ENCODE results near the gene DDIT4L. TPM values are rescaled to one million over a fixed set of nuclear protein-coding genes. Genes with fewer than 3 reads are reported as not detected.
"Not testable (repeated sequence)": the region's sequence is repeated elsewhere in the genome, so short reads cannot be mapped to it uniquely, and the experiment has no call there.

DDIT4L gene
- polyA plus RNA-seq (2014; cell fraction: cytosol; rRNA removed), result not detected in 2 replicates
- not detected in 2 replicates for polyA plus RNA-seq (2014; cell fraction: nucleus; rRNA removed)

GRCh38 chr4:100189820-100190642 lies at the start of gene DDIT4L:
DDIT4L (minus strand) TSS chr4:100190468; CDS start chr4:100189983, 485 bp downstream.
- DNase-seq (ENCODE audit: low spot score), result no peak

GRCh38 chr4:100240008-100240407 lies 49.7 kb upstream of the DDIT4L start:
- DNase-seq (ENCODE audit: low spot score), result no peak

- no peak for DNase-seq (ENCODE audit: low spot score)
These were observed 34.5 kb upstream of the DDIT4L start for GRCh38 chr4:100224721-100225120.

GRCh38 chr4:100224160-100224559 lies 33.9 kb upstream of the DDIT4L start:
- no peak for DNase-seq (ENCODE audit: low spot score)

- DNase-seq (ENCODE audit: low spot score), result no peak
These were observed 18.7 kb upstream of the DDIT4L start for GRCh38 chr4:100208964-100209363.

- DNase-seq (ENCODE audit: low spot score), result no peak
These were observed 18.2 kb upstream of the DDIT4L start for GRCh38 chr4:100208459-100208858.

- no peak for DNase-seq (ENCODE audit: low spot score)
These were observed 16.6 kb upstream of the DDIT4L start for GRCh38 chr4:100206850-100207249.

- no peak for DNase-seq (ENCODE audit: low spot score)
These were observed 7.8 kb upstream of the DDIT4L start for GRCh38 chr4:100198061-100198460.

GRCh38 chr4:100196388-100197071 lies 6.3 kb upstream of the DDIT4L start:
- not testable (repeated sequence) for DNase-seq (ENCODE audit: low spot score)

- DNase-seq (ENCODE audit: low spot score), result no peak
These were observed 654 bp upstream of the DDIT4L start for GRCh38 chr4:100190643-100191600.

GRCh38 chr4:100188829-100189228 lies 1.4 kb downstream of the DDIT4L start:
- no peak for DNase-seq (ENCODE audit: low spot score)

GRCh38 chr4:100187781-100188180 lies 2.5 kb downstream of the DDIT4L start:
- DNase-seq (ENCODE audit: low spot score), result no peak

- DNase-seq (ENCODE audit: low spot score), result no peak
These were observed 5.5 kb downstream of the DDIT4L start for GRCh38 chr4:100184787-100185186.

- DNase-seq (ENCODE audit: low spot score), result no peak
These were observed 12.4 kb downstream of the DDIT4L start for GRCh38 chr4:100177855-100178254.

- no peak for DNase-seq (ENCODE audit: low spot score)
These were observed 13.1 kb downstream of the DDIT4L start for GRCh38 chr4:100177126-100177525.

GRCh38 chr4:100175858-100176257 lies 14.4 kb downstream of the DDIT4L start:
- DNase-seq (ENCODE audit: low spot score), result no peak

- DNase-seq (ENCODE audit: low spot score), result no peak
These were observed 15.3 kb downstream of the DDIT4L start for GRCh38 chr4:100174985-100175383.

- no peak for DNase-seq (ENCODE audit: low spot score)
These were observed 19.3 kb downstream of the DDIT4L start for GRCh38 chr4:100170986-100171385.

GRCh38 chr4:100169491-100170485 lies 20.5 kb downstream of the DDIT4L start:
- no peak for DNase-seq (ENCODE audit: low spot score)

- DNase-seq (ENCODE audit: low spot score), result no peak
These were observed 21.7 kb downstream of the DDIT4L start for GRCh38 chr4:100168521-100168920.
